HG03135 (cell line): Measurements from ENCODE around the gene RARG.
A peak's percentile ranks its signal among the peaks of the same experiment; 100 is the strongest.

ENCODE experiments used
- ATAC-seq: cut with Tn5 transposase; IDR thresholded peaks from one replicate; pipeline ENCODE4 v1.9.1; 2021; ENCODE audit warnings: mild to moderate bottlenecking, moderate library complexity; ENCODE audit not compliant: unreplicated experiment

The RARG gene

DNA sequence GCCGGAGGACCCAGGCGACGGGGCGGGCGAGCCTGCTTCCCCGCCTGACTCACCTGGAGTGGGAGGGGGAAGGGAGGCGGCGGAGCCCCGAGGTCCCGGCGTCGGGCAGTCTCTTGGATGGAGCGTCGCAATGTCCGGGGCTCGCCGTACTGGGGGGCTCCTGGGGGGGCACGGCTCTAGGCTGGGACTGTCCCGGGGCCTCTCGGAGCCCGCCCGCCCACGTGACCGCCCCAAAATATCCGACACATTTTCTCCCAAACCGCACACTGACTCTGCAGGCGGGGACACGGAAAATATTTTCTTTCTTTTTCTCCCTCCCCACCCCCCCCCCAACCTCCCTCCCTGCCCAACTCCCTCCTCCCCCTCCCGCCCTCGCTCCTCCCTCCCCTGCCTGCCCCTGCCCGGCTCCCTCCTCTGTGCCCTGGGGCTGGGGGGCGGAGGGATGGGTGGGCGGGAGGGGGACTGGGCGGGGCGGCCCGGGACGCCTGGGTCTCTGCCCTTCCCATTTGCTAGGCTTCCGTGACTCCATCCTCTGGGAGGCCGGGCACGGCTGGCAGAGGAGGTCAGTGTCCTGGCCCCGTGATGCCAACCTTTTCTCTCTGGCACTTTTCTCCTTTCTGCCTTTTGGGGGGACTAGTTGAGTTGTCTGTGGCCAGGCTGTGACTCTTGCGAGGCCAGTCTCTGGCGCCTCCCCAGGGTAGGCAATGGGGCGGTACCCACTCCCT lies at the start of gene RARG:
Gene RARG, minus strand, starts transcription at position 289 of the 725 bp plus-strand sequence. CDS start 4,664 bp downstream, outside the sequence.
- no peak for ATAC-seq

DNA sequence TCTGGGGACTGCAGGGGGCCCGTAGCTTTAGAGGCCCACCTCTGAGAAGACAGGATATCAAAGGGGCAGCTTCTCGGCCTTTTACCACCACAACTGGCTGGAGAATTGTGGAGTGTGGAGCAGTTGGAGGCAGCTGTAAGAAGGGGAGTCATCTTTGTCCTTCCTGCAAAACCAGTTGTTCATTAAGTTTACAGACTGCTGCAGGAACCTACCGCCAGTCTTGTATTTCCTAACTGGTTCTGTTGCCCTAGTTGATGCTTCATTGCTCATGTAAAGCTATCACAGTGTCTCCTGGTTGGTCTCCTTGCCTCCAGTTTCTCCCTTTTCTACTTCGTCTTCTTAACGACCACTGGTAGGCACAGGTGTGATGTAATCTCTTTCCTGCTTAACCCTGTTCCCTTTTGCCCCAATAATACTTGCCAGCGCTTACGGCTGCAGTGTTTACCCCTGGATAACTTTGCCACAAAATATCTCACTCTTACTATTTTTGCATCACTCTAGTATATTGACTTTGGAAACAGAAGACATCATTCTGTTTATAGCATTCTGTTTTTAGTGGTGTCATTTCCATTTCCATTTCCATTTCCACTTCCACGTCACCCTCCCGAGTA lies 48.0 kb upstream of the RARG start:
- no peak for ATAC-seq

DNA sequence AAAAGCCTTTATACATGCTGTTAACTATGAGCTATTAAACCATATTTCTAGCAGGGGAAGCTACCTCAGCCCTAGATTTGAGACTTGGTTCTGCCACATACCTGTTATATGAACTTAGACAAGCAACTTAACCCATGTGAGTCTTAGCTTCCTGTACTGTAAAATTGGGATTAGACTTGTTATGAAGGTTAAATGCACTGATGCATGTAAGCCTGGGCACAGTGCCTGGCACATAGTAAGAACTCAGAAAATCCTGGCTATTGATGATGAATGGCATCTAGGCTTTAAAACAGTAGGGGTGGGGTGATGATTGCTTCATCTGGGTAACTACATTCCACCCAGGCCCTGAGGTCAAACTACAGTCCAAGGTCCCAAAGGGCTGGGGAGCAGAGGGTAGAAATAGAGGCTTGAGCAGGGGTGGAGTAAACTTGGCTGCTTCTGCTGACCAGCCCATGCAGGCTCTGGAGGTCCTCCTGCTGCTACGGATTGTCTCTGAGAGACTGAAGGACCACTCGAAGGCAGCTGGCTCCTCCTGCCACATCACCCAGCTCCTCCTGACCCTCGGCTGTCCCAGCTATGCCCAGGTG lies 47.4 kb upstream of the RARG start:
- ATAC-seq: no peak

DNA sequence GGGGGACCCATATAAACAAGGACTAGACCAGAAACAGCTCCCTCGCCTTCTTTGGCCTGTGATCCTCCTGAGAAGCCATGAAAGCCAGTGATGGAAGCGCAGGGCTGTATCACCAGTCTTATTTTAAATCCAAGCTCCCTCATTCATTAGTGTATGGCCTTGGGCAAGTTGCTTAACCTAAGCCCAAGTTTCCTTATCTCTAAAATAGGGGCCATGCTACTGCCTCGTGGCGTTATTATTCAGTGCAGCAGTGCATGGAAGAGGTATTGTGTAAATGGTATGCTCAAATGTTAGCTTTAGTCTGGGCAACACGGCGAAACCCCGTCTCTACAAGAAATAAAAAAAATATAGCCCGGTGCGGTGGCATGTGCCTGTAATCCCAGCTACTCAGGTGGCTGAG lies 46.0 kb upstream of the RARG start:
- ATAC-seq: no peak

DNA sequence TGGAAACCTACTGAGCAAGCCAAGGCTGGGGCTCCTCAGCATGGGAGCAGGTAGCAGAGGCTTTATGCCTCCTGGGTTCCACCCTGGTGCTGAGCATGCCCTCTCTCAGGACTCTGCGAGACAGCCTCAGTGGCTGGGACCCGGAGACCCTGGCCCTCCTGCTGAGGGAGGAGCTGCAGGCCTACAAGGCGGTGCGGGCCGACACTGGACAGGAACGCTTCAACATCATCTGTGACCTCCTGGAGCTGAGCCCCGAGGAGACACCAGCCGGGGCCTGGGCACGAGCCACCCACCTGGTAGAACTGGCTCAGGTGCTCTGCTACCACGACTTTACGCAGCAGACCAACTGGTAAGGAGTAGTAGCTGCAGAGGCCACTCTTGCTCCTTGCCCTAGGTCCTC lies 44.5 kb upstream of the RARG start:
- ATAC-seq: no peak

DNA sequence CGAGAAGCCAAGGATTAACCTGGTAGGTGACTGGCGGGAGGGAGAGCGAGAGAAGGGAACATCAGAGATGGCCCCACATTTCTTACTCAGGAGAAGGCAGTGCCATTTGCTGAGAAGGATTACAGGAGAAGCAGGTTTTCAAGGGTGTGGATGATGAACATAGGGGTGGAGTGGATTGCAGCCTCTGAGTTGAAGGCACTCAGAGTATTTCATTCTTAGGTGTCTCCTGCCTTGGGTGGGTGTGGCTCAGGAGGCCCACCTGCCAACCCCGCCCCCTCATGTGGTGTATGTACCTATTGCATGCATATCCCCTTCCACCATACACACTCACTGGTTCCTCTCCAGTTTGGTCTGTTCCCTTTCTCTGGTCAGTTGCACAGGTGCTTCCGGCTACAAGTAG lies 42.4 kb upstream of the RARG start:
- no peak for ATAC-seq

DNA sequence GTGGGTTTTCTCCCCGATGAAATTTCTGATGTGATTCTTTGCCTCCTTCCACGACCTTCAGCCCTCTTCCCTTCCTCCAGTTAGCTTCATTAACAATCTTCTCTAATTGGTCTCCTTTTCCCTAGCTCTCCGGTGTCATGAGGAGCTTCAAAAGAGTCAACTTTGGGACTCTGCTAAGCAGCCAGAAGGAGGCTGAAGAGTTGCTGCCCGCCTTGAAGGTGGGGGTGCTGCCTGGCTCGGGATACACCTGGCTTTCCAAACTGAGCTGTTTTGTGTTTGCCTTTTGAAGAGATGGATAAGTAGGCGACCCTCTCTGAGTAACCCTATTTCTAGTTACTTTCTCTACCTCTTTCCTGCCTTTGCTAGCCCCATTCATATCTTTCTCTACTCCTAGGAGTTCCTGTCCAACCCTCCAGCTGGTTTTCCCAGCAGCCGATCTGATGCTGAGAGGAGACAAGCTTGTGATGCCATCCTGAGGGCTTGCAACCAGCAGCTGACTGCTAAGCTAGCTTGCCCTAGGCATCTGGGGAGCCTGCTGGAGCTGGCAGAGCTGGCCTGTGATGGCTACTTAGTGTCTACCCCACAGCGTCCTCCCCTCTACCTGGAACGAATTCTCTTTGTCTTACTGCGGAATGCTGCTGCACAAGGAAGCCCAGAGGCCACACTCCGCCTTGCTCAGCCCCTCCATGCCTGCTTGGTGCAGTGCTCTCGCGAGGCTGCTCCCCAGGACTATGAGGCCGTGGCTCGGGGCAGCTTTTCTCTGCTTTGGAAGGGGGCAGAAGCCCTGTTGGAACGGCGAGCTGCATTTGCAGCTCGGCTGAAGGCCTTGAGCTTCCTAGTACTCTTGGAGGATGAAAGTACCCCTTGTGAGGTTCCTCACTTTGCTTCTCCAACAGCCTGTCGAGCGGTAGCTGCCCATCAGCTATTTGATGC lies 36.9 kb upstream of the RARG start:
- ATAC-seq: no peak

DNA sequence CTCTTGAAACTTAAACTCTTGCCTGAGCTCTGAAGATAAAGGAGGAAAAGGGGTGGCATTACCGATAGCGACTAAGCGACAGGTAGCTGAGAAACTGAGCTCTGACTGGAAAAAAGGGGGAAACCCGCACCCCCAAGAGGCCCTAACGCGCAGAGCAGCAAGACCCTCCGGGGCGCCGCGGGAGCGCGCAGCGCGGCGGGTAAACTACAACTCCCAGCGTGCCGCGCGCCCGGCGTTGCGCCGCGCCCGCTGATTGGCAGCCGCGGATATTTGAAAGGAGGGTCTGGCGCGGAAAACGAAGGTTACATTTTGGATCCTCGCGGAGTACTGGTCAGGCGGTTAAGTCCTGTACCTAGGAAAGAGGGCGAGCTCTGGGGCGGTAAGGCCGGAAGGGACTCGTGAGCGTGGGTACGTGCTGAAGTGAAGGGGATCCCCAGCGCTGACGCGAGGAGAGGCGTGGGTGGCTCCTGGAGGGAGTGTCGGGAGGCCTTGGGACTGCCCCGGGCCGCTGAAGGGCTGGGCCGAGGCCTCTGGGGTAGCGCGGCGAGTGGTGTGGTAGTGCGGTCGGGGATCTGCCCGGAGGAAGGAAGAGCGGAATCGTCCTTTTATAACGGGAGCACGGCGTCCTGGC lies 36.1 kb upstream of the RARG start, which contains the start of gene ESPL1:
Gene ESPL1, plus strand, starts transcription at position 301 of the 631 bp plus-strand sequence. CDS start 468 bp downstream, outside the sequence.
- peak; percentile 70 for ATAC-seq

DNA sequence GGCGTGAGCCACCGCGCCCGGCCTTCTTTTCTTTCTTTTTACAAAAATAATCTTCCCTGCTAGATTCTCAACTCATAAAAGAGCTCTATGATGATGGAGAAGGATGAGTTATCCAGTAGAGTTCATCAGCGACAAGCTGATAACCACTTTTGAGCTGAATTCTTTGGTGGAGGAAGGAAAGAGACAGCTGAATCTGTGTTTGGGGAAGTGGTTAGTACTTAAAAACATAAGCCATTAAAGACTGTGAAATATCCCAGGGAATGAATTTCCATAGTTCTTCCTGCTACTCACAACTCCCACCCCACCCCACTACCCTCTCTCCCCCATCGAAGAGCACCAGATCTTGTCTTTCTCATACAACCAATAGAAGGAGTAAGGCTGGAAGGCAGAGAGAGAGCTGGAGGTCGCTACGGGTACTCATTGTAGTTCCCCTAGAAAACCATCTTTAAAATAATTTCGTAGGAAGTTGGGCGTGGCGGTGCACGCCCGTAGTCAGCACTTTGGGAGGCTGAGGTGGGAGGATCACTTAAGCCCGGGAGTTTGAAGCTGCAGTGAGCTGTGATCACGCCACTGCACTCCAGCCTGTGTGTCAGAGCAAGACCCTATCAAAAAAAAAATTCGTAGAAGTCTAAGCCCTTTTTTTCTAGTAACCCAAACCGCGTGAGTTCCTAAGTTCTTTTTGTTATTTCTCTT lies 35.4 kb upstream of the RARG start:
- no peak for ATAC-seq

DNA sequence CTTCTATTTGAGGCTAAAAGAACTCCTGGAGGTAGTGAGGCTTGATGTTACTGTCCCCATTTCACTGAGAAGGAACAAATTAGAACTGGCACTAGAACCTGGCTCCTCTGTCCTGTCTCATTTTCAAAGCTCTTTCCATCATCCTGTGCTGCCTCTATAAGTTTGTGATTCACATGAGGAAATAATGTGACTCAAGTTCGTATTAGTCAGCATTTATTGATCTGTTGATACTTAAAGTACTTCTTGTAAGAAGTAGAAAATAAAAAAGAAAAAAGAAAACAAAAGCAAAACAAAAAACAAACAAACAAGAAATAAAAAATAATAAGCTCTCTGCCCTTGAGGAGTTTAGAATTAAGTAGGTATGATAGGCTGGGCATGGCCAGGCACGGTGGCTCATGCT lies 33.8 kb upstream of the RARG start:
- no peak for ATAC-seq

DNA sequence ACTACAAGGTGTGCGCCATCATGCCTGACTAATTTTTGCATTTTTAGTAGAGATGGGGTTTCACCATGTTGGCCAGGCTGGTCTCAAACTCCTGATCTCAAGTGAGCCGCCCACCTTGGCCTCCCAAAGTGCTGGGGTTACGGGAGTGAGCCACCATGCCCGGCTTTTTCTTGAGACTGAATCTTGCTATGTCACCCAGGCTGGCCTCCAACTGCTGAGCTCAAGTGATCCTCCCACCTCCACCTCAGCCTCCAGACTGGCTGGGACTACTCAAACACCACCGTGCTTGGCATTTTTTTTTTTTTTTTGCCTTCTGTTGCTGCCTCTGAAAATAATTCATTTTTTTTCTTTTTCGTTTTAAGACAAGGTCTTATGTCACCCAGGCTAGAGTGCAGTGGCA lies 27.9 kb upstream of the RARG start:
- no peak for ATAC-seq

DNA sequence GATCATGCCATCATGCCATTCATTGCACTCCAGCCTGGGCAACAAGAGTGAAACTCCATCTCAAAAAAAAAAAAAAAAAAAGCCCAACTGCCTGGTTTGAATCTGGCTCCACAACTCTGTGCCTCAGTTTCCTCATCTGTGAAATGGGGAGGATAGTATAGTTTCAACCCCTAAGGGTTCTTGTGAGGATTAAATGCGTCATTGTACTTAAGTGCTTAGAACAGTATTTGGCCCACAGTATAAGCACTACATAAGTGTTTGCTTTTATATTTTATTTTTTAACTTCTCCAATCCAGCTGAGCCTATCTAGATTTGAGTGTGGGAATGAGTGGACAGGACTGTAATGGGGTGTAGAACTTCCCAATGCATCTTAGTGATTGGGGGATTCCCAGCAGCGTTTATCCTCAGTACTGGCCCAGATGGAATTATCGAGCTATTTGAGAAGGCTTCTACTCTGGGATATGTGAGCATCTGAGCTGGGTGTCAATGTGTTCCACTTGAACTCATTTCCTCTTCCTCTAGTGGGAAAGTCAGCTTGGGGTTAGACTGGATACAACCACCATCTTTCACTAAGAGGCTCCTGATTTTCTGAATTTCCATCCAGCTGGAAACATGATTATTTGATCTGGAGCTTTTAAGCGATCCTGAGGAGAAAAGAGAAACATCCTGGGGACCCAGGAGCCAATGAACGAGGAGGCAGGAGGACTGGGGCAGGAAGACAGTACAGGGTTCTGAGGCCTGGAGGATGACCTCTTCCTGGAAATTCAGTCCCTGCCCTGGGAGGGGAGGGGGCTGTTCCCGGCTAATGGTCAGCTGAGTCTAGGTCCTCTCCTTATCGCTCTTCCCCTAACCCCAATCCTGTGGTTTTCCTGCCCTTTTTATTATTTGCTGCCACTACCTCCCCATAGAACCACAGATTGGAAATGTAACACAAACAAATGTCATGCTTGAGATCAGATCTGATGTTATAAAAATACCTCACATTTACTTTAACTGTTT lies 26.8 kb upstream of the RARG start:
- no peak for ATAC-seq

DNA sequence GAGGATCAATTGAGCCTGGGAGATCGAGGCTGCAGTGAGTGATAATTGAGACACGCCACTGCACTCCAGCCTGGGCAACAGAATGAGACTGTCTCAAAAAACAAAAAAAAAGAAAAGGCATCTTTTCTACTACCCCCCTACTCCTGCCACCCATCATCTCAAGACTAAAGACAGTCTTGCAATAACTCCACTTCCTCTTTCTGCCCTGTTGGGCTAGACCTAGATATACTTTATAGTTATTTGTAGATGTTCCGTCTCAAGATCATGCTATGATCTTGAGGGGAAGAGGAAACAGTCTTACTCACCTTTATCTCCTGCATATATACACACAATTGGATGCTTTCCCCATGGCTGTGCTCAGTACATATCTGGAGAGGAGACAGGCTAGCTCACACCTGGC lies 24.0 kb upstream of the RARG start:
- ATAC-seq: no peak

DNA sequence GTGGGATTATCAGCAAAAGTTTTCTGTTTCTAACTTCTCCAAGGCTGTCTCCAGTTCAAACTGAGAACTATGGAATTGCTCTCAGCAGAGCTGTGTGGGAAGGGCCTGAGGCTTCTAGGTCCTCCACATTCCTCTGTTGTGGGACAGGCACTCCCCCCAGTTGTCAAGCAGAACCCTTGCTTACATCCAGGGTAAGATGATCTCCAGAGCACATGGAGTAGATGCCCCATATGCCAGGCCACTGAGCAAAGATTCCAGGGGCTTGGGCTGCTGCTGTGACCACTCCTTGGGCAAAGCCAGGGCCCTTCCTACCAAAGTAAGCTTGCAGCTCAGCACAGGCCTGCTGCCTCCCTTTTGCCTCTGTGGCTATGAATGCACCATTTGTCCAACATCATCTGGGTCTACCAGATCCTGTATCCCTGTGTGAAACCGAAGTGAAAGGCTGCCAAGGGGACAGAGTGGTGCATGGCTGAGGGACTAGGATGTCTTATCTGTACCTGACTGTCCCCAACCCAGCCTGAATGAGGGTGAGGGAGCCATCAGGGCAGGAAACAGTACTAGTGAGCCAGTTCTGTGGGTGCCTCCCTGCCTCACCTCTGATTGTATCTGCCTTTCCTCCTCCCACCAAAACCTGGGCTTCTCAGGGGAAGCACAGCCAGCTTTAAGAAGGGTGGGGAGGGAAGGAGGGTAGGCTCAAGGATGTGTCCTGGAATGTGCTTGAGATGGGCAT lies 23.0 kb upstream of the RARG start:
- ATAC-seq: no peak

DNA sequence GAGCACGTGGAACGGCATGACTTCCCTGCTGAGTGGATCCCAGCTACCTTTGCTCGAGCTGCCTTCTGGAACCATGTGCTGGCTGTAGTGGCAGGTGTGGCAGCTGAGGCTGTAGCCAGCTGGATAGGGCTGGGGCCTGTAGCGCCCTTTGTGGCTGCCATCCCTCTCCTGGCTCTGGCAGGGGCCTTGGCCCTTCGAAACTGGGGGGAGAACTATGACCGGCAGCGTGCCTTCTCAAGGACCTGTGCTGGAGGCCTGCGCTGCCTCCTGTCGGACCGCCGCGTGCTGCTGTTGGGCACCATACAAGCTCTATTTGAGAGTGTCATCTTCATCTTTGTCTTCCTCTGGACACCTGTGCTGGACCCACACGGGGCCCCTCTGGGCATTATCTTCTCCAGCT lies 21.3 kb upstream of the RARG start:
- ATAC-seq: no peak

DNA sequence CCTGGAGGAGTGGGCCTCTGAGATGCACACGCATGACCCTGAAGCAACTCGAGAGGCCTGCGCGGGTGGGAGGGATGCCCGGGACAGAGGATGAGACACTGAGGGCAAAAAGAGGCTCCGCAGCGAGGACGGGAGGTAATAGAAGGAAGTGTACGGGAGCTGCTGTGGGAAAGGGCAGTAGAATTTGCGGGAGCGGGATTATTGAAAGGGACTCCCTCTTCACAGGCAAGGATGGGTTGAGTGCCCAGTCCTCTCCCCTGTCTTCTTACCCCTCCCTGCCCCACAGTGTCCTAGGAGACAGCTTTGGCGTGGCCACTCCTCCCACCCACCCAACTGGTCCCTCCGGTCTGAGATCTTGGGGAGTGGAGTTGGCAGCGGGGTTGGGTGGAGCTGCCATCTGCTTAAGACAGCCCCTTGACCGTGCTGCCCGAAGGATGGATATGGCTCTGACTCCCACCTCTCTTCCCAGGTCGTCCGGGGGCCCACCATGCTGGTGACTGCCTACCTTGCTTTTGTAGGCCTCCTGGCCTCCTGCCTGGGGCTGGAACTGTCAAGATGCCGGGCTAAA lies 20.4 kb upstream of the RARG start:
- no peak for ATAC-seq

DNA sequence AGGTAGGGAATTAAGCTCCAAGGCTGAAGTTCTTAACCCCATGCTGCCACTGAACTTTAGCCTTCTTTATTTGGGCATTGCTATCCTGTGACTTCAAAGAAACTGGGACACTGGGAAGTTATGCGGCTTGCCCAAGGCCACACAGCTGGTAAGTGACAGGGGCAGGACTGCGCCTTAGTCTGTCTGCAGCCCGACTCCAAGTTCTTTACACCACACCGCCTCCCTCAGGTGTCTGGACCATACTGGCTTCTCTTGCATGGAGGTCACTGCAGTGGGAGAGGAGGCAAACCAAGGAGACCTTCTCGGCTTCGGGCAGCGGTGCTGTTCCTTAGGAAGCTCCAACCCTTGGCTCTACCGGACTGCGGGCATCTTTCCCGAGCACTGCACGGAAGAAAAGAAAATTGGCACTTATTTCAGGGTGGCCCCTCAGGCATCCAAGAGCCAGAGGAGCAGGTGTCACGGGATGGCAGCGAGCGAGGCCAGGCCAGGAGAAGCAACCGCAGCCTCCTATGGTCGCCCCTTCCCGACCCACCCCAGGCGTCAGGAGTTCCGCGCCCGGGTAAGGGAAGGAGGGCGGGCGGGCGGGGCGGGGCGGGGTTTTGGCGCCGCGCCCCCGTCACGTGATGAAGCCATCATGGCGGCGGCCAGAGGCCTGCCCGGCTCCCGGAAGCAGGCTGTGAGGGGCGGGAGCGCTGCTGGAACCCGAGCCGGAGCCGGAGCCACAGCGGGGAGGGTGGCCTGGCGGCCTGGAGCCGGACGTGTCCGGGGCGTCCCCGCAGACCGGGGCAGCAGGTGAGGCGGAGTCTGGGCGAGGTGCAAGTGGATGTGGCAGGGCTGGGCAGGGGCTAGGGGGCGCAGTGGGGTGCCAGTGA lies 19.7 kb upstream of the RARG start:
- ATAC-seq: peak; percentile 67
